PC-3 (cell line): ENCODE results near the gene ATP1A4.

Source experiments
- EZH2 ChIP-seq: fragments of 300-600 bp; sonication (generic); IDR thresholded peaks from one replicate; pipeline ENCODE4 v1.6.1; 2017; ENCODE audit warnings: antibody characterized with exemption, mild to moderate bottlenecking, low read length; ENCODE audit not compliant: unreplicated experiment
- TF ChIP-seq, protein P1 (sequence below): fragments of 300-600 bp; sonication (generic); conservative IDR thresholded peaks from 2 replicates; pipeline ENCODE4 v1.5.1; 2017; ENCODE audit warnings: antibody characterized with exemption, low read depth, mild to moderate bottlenecking, low read length

DNA sequence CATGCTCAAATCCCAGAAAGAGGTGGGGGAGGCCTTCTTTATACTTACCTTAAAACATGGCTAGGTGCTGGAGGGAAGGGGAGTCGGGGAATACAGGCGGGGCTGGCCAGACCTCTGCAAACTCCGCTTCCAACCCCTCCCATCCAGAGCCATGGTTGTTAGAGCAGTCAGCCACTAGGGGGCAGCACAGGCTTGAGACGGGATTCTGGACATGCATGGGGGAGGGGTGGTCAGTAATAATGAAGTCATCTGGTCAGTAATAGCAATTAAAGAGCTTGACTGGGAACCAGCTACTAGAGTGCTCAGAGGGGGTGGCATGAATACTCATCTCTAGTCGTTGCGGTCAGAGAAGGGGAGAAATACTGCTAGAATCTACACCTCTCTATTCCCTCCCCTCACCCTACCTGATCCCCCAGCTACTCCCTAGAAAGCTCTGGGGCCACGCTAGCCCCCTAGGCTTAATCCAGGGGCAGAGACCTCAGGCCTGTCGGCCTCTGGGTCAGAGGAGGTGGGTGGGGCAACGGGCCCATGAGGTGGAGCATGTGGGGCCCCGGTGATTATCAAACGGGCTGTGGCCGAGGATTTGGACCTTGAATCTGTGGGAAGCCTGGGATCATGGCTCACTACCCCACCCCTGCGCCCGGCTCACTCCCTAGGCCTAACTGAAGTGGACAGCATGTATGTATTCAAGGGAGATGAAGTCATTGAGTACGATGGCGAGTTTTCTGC lies 41.9 kb downstream of the ATP1A4 start:
- TF ChIP-seq, protein P1, sequence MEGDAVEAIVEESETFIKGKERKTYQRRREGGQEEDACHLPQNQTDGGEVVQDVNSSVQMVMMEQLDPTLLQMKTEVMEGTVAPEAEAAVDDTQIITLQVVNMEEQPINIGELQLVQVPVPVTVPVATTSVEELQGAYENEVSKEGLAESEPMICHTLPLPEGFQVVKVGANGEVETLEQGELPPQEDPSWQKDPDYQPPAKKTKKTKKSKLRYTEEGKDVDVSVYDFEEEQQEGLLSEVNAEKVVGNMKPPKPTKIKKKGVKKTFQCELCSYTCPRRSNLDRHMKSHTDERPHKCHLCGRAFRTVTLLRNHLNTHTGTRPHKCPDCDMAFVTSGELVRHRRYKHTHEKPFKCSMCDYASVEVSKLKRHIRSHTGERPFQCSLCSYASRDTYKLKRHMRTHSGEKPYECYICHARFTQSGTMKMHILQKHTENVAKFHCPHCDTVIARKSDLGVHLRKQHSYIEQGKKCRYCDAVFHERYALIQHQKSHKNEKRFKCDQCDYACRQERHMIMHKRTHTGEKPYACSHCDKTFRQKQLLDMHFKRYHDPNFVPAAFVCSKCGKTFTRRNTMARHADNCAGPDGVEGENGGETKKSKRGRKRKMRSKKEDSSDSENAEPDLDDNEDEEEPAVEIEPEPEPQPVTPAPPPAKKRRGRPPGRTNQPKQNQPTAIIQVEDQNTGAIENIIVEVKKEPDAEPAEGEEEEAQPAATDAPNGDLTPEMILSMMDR = peak; percentile 98
- no peak for TF ChIP-seq EZH2
